GM11168 (cell line): ENCODE data around the gene APOC3.

Experiments used
- in situ Hi-C: fragments of 300-500 bp; cut with MboI; formaldehyde crosslinking; loops from one replicate; pipeline ENCODE4 v1.12.0; 2022; ENCODE audit warnings: low sequenced_read_pairs; ENCODE audit not compliant: unreplicated experiment

APOC3 gene

GRCh38 chr11:116826751-116827431 lies 2.8 kb upstream of the APOC3 start:
- in situ Hi-C loops = no loop called here

- in situ Hi-C loops = no loop called here
Observed at GRCh38 chr11:116827461-116827860, 2.2 kb upstream of the APOC3 start.

- in situ Hi-C loops = no loop called here
Observed at GRCh38 chr11:116828632-116829524, 829 bp upstream of the APOC3 start.

- in situ Hi-C loops = no loop called here
Observed at GRCh38 chr11:116830184-116830912, 641 bp downstream of the APOC3 start.

GRCh38 chr11:116831790-116832349 lies 2.2 kb downstream of the APOC3 start:
- in situ Hi-C loops = no loop called here

- in situ Hi-C loops = no loop called here
Observed at GRCh38 chr11:116832350-116833290, 2.9 kb downstream of the APOC3 start.

- in situ Hi-C loops = no loop called here
Observed at GRCh38 chr11:116833491-116833815, 3.7 kb downstream of the APOC3 start.

GRCh38 chr11:116833816-116834534 lies 4.3 kb downstream of the APOC3 start:
- in situ Hi-C loops = no loop called here

- in situ Hi-C loops = loop anchor here (5.0 kb wide), 1 partner anchor 32 kb away; no protein-coding TSS in a partner anchor
Observed at GRCh38 chr11:116834535-116835041, 4.9 kb downstream of the APOC3 start.

- in situ Hi-C loops = loop anchor here (5.0 kb wide), 1 partner anchor 33 kb away; no protein-coding TSS in a partner anchor
Observed at GRCh38 chr11:116835042-116835772, 5.5 kb downstream of the APOC3 start.

- in situ Hi-C loops = loop anchor here (5.0 kb wide), 1 partner anchor 34 kb away; no protein-coding TSS in a partner anchor
Observed at GRCh38 chr11:116835791-116836631, 6.3 kb downstream of the APOC3 start.

- in situ Hi-C loops = loop anchor here (5.0 kb wide), 1 partner anchor 34 kb away; no protein-coding TSS in a partner anchor
Observed at GRCh38 chr11:116836632-116836991, 6.9 kb downstream of the APOC3 start.

- in situ Hi-C loops = loop anchor here (5.0 kb wide), 1 partner anchor 35 kb away; no protein-coding TSS in a partner anchor
Observed at GRCh38 chr11:116837231-116838091, 7.8 kb downstream of the APOC3 start, which contains the start of gene APOA1. APOA1 (minus strand) TSS chr11:116837622; CDS start chr11:116837387, 235 bp downstream.

GRCh38 chr11:116838321-116839084 lies 8.8 kb downstream of the APOC3 start:
- in situ Hi-C loops = loop anchor here (5.0 kb wide), 1 partner anchor 36 kb away; no protein-coding TSS in a partner anchor

- in situ Hi-C loops = no loop called here
Observed at GRCh38 chr11:116840224-116840745, 10.6 kb downstream of the APOC3 start.
